NCI-H2107 (cell line): ENCODE data around the gene RAB23.
A peak's percentile ranks its signal among the peaks of the same experiment; 100 is the strongest.

Experiments used
- DNase-seq: peaks from one replicate; lab custom pipeline; 2025; lab: John Stamatoyannopoulos, UW

RAB23 gene

GRCh38 chr6:57221936-57222742, at the start of gene RAB23:
Gene RAB23, minus strand, starts transcription at chr6:57222307. Its CDS starts 11,927 bp downstream, at chr6:57210380.
- DNase-seq = peak; percentile 70

- no peak for DNase-seq
Observed at GRCh38 chr6:57268294-57268640, 46.2 kb upstream of the RAB23 start.

GRCh38 chr6:57267586-57268293, 45.6 kb upstream of the RAB23 start:
- DNase-seq = no peak

- DNase-seq = no peak
Observed at GRCh38 chr6:57265755-57266221, 43.7 kb upstream of the RAB23 start.

- no peak for DNase-seq
Observed at GRCh38 chr6:57263739-57264138, 41.6 kb upstream of the RAB23 start.

- DNase-seq = no peak
Observed at GRCh38 chr6:57262901-57263694, 41.0 kb upstream of the RAB23 start.

- DNase-seq = no peak
Observed at GRCh38 chr6:57262488-57262887, 40.4 kb upstream of the RAB23 start.

GRCh38 chr6:57261926-57262325, 39.8 kb upstream of the RAB23 start:
- no peak for DNase-seq

- no peak for DNase-seq
Observed at GRCh38 chr6:57259064-57259463, 37.0 kb upstream of the RAB23 start.

- DNase-seq = no peak
Observed at GRCh38 chr6:57257911-57258541, 35.9 kb upstream of the RAB23 start.

- DNase-seq = no peak
Observed at GRCh38 chr6:57256541-57256940, 34.4 kb upstream of the RAB23 start.

- DNase-seq = no peak
Observed at GRCh38 chr6:57255451-57256169, 33.5 kb upstream of the RAB23 start.

GRCh38 chr6:57254055-57254717, 32.1 kb upstream of the RAB23 start:
- no peak for DNase-seq

- no peak for DNase-seq
Observed at GRCh38 chr6:57252975-57253374, 30.9 kb upstream of the RAB23 start.

- no peak for DNase-seq
Observed at GRCh38 chr6:57252137-57252536, 30.0 kb upstream of the RAB23 start.

- no peak for DNase-seq
Observed at GRCh38 chr6:57250348-57250747, 28.2 kb upstream of the RAB23 start.

GRCh38 chr6:57248311-57248895, 26.3 kb upstream of the RAB23 start:
- no peak for DNase-seq

- DNase-seq = no peak
Observed at GRCh38 chr6:57247603-57248002, 25.5 kb upstream of the RAB23 start.

- no peak for DNase-seq
Observed at GRCh38 chr6:57246307-57246706, 24.2 kb upstream of the RAB23 start.

GRCh38 chr6:57243954-57244353, 21.8 kb upstream of the RAB23 start:
- no peak for DNase-seq
